ENCODE data around the gene WDHD1.

Gene WDHD1

DNA sequence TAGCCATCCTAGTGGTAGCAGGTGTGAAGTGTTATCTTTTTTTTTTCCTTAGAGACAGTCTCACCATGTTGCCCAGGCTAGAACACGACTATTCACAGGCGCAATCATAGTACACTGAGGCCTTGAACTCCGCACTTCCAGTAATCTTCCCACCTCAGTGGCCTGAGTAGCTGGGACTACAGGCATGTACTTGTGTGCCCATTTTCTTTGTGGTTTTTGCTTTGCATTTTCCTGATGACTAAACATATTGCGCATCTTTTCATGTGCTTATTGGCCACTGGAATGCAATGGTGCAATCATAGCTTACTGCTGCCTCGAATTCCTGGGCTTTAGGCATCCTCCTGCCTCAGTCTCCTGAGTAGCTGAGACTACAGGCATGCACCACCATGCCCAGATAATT is 90.9 kb downstream of the WDHD1 start:
- no peak overlapping the region for H4K8ac ChIP-seq (ENCODE audit: low read depth, low read length)
- no peaks in the 10 kb centered on the region for H3K9me3 ChIP-seq (ENCODE audit: insufficient read depth, low read depth, low read length)
- no peak overlapping the region for H3K14ac ChIP-seq (ENCODE audit: low read length)
- no peak overlapping the region for H4K91ac ChIP-seq (ENCODE audit: low read depth, low read length)
- H3K79me2 ChIP-seq (ENCODE audit: control insufficient read depth, insufficient read depth, low read length, poor library complexity): no peaks in the 10 kb centered on the region
- no peak overlapping the region for H2BK5ac ChIP-seq (ENCODE audit: low read depth, low read length, poor library complexity)
- H3K79me1 ChIP-seq (ENCODE audit: low read length): no peaks in the 10 kb centered on the region
- H2BK12ac ChIP-seq (ENCODE audit: low read length): no peak overlapping the region
- no peak overlapping the region for H4K12ac ChIP-seq (ENCODE audit: low read depth, low read length)
- no peak overlapping the region for H3K27ac ChIP-seq (ENCODE audit: low read depth, low read length)
- peaks cover 0 to 3% of the 10 kb centered on the region in 2 experiments for H3K36me3 ChIP-seq (ENCODE audit: control insufficient read depth in 1 of 2, insufficient read depth in 2 of 2, low read length in 2 of 2)
- H2BK120ac ChIP-seq (ENCODE audit: insufficient read depth, low read length, poor library complexity): no peak overlapping the region
- H3K4me1 ChIP-seq (ENCODE audit: control insufficient read depth in 1 of 2, insufficient read depth in 2 of 2, low read length in 2 of 2): no peaks in the 10 kb centered on the region
- H3K4me2 ChIP-seq (ENCODE audit: low read length): no peak overlapping the region
- H2AK5ac ChIP-seq (ENCODE audit: low read length): no peak overlapping the region
- no peaks in the 10 kb centered on the region for H3K27me3 ChIP-seq (ENCODE audit: insufficient read depth, low read length)
- no peak overlapping the region for H3K4ac ChIP-seq (ENCODE audit: low read depth, low read length)
- H2AFZ ChIP-seq (ENCODE audit: insufficient read depth, low read length, poor library complexity): no peak overlapping the region
- no peak overlapping the region for H3K4me3 ChIP-seq (ENCODE audit: low read depth, low read length)
- DNase-seq: peak; percentile 48 to 84
- H3K23ac ChIP-seq (ENCODE audit: low read length): no peak overlapping the region
- no peak overlapping the region for H3K9ac ChIP-seq (ENCODE audit: low read length)
- WGBS (ENCODE audit: extremely low coverage, insufficient coverage, insufficient read length): no CpG with 5 or more reads among the region's 5 CpGs
- no peak overlapping the region for H3K18ac ChIP-seq (ENCODE audit: low read length)

DNA sequence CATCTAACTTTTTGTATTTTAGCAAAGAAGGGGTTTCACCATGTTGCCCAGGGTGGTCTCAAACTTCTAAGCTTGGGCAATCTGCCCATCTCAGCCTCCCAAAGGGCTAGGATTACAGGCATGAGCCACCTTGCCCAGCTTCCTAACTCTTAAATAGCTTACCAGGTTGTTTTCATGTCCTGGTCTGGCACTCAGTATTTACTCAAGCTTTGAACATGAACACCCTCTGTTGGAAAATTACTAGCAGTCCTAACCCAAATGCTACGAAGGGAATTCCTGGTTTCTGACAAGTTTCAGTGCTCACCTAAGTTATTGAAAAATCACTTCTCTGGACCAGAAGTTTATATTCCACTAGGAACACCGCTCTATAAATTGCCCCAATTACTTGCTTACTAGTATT is 91.8 kb downstream of the WDHD1 start:
- Histone ChIP-seq H3K14ac (ENCODE audit: low read length) (no peak overlapping the region), H3K27ac (ENCODE audit: low read depth, low read length) (no peak overlapping the region), H2BK120ac (ENCODE audit: insufficient read depth, low read length, poor library complexity) (no peak overlapping the region), H2BK12ac (ENCODE audit: low read length) (no peak overlapping the region), H4K8ac (ENCODE audit: low read depth, low read length) (no peak overlapping the region), H3K18ac (ENCODE audit: low read length) (no peak overlapping the region), H3K27me3 (ENCODE audit: insufficient read depth, low read length) (no peaks in the 10 kb centered on the region), H3K4me1 (ENCODE audit: control insufficient read depth in 1 of 2, insufficient read depth in 2 of 2, low read length in 2 of 2) (no peaks in the 10 kb centered on the region), H3K23ac (ENCODE audit: low read length) (no peak overlapping the region), H4K12ac (ENCODE audit: low read depth, low read length) (no peak overlapping the region), H3K79me2 (ENCODE audit: control insufficient read depth, insufficient read depth, low read length, poor library complexity) (no peaks in the 10 kb centered on the region), H3K36me3 (ENCODE audit: control insufficient read depth in 1 of 2, insufficient read depth in 2 of 2, low read length in 2 of 2) (peaks cover 0 to 3% of the 10 kb centered on the region in 2 experiments), H3K4me3 (ENCODE audit: low read depth, low read length) (no peak overlapping the region), H3K9ac (ENCODE audit: low read length) (no peak overlapping the region), H3K9me3 (ENCODE audit: insufficient read depth, low read depth, low read length) (no peaks in the 10 kb centered on the region), H4K91ac (ENCODE audit: low read depth, low read length) (no peak overlapping the region), H2AK5ac (ENCODE audit: low read length) (no peak overlapping the region), H2AFZ (ENCODE audit: insufficient read depth, low read length, poor library complexity) (no peak overlapping the region), H3K79me1 (ENCODE audit: low read length) (no peaks in the 10 kb centered on the region), H2BK5ac (ENCODE audit: low read depth, low read length, poor library complexity) (no peak overlapping the region), H3K4me2 (ENCODE audit: low read length) (no peak overlapping the region), H3K4ac (ENCODE audit: low read depth, low read length) (no peak overlapping the region)
- peak in 1 of 2 donors; percentile 16 for DNase-seq
- WGBS (ENCODE audit: extremely low coverage, insufficient coverage, insufficient read length): no CpG with 5 or more reads among the region's 2 CpGs

DNA sequence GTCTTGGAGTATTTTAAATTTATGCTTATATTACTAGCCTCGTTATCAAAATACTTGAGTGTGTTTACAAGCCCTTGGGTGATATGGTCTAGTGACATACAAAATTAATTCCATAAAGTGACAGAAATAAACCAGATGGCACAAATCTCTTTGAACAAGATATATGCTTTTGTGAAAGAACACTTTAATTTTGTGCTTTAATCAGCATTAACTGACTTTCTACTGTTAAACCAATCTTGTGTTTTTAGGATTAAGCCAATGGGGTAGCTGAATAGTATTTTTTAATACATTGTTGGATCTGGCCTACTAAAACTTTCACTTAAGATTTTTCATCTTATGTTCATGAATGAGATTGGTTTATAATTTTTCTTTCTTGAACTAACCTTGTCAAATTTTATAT is 93.9 kb downstream of the WDHD1 start:
- Histone ChIP-seq H3K27ac (ENCODE audit: low read depth, low read length) (no peak overlapping the region), H2BK5ac (ENCODE audit: low read depth, low read length, poor library complexity) (no peak overlapping the region), H4K91ac (ENCODE audit: low read depth, low read length) (no peak overlapping the region), H3K4me3 (ENCODE audit: low read depth, low read length) (no peak overlapping the region), H3K4me1 (ENCODE audit: control insufficient read depth in 1 of 2, insufficient read depth in 2 of 2, low read length in 2 of 2) (no peaks in the 10 kb centered on the region), H3K27me3 (ENCODE audit: insufficient read depth, low read length) (no peaks in the 10 kb centered on the region), H3K23ac (ENCODE audit: low read length) (no peak overlapping the region), H3K36me3 (ENCODE audit: control insufficient read depth in 1 of 2, insufficient read depth in 2 of 2, low read length in 2 of 2) (peaks cover 0 to under 1% of the 10 kb centered on the region in 2 experiments), H3K79me2 (ENCODE audit: control insufficient read depth, insufficient read depth, low read length, poor library complexity) (no peaks in the 10 kb centered on the region), H4K12ac (ENCODE audit: low read depth, low read length) (no peak overlapping the region), H2AK5ac (ENCODE audit: low read length) (no peak overlapping the region), H3K4me2 (ENCODE audit: low read length) (no peak overlapping the region), H4K8ac (ENCODE audit: low read depth, low read length) (no peak overlapping the region), H3K9ac (ENCODE audit: low read length) (no peak overlapping the region), H3K4ac (ENCODE audit: low read depth, low read length) (no peak overlapping the region), H2BK12ac (ENCODE audit: low read length) (no peak overlapping the region), H2AFZ (ENCODE audit: insufficient read depth, low read length, poor library complexity) (no peak overlapping the region), H3K14ac (ENCODE audit: low read length) (no peak overlapping the region), H3K79me1 (ENCODE audit: low read length) (no peaks in the 10 kb centered on the region), H3K18ac (ENCODE audit: low read length) (no peak overlapping the region), H3K9me3 (ENCODE audit: insufficient read depth, low read depth, low read length) (no peaks in the 10 kb centered on the region), H2BK120ac (ENCODE audit: insufficient read depth, low read length, poor library complexity) (no peak overlapping the region)
- no CpG with 5 or more reads among the region's 1 CpG for WGBS (ENCODE audit: extremely low coverage, insufficient coverage, insufficient read length)
- DNase-seq: no peak

DNA sequence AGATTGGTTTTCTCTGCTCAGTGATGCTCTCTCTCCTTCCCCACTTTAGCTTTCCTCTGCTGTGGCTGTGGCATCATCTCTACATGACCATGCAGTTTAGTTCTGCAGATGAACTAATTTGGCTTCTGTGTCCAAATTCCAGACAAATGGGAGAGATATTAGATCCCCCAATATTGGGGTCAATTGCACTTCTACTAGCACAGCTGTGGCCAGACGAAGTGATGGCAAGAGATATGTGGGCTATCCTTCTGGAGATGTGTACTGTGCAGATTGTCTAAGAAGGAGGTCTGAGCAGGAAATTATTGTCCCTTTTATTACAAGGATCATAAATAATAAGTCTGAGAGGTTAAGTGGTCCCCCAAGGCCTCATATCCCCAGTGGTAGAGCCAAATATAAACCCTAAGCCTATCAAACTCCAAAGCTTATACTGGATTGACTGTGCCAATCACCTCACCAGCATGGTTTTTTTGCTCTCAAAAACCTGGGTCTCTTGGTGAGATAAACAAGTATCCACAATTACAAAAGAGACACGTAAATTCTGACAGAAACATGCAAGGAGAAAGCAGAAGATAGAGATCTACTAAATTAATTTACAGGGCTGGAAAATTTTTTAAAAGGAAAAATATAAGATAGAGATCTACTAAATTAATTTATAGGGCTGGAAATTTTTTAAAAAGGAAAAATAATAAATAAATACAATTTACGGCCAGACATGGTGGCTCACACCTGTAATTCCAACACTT is 95.1 kb downstream of the WDHD1 start:
- H3K23ac ChIP-seq (ENCODE audit: low read length): no peak overlapping the region
- no peak overlapping the region for H3K14ac ChIP-seq (ENCODE audit: low read length)
- no peak overlapping the region for H3K4me2 ChIP-seq (ENCODE audit: low read length)
- no peak overlapping the region for H4K8ac ChIP-seq (ENCODE audit: low read depth, low read length)
- H3K4me1 ChIP-seq (ENCODE audit: control insufficient read depth in 1 of 2, insufficient read depth in 2 of 2, low read length in 2 of 2): no peaks in the 10 kb centered on the region
- no peak overlapping the region for H2BK5ac ChIP-seq (ENCODE audit: low read depth, low read length, poor library complexity)
- H3K9ac ChIP-seq (ENCODE audit: low read length): no peak overlapping the region
- H2BK120ac ChIP-seq (ENCODE audit: insufficient read depth, low read length, poor library complexity): no peak overlapping the region
- H2BK12ac ChIP-seq (ENCODE audit: low read length): no peak overlapping the region
- H3K4ac ChIP-seq (ENCODE audit: low read depth, low read length): no peak overlapping the region
- no peak overlapping the region for H4K12ac ChIP-seq (ENCODE audit: low read depth, low read length)
- no peak overlapping the region for H3K27ac ChIP-seq (ENCODE audit: low read depth, low read length)
- no peaks in the 10 kb centered on the region for H3K27me3 ChIP-seq (ENCODE audit: insufficient read depth, low read length)
- no peak overlapping the region for H3K18ac ChIP-seq (ENCODE audit: low read length)
- H2AK5ac ChIP-seq (ENCODE audit: low read length): no peak overlapping the region
- no CpG with 5 or more reads among the region's 3 CpGs for WGBS (ENCODE audit: extremely low coverage, insufficient coverage, insufficient read length)
- H3K9me3 ChIP-seq (ENCODE audit: insufficient read depth, low read depth, low read length): no peaks in the 10 kb centered on the region
- H3K79me2 ChIP-seq (ENCODE audit: control insufficient read depth, insufficient read depth, low read length, poor library complexity): no peaks in the 10 kb centered on the region
- no peak overlapping the region for H4K91ac ChIP-seq (ENCODE audit: low read depth, low read length)
- no peaks in the 10 kb centered on the region for H3K79me1 ChIP-seq (ENCODE audit: low read length)
- H3K4me3 ChIP-seq (ENCODE audit: low read depth, low read length): no peak overlapping the region
- no peak for DNase-seq
- no peaks in the 10 kb centered on the region for H3K36me3 ChIP-seq (ENCODE audit: control insufficient read depth in 1 of 2, insufficient read depth in 2 of 2, low read length in 2 of 2)
- no peak overlapping the region for H2AFZ ChIP-seq (ENCODE audit: insufficient read depth, low read length, poor library complexity)
